ENCODE data around the gene CIB1.

DNA sequence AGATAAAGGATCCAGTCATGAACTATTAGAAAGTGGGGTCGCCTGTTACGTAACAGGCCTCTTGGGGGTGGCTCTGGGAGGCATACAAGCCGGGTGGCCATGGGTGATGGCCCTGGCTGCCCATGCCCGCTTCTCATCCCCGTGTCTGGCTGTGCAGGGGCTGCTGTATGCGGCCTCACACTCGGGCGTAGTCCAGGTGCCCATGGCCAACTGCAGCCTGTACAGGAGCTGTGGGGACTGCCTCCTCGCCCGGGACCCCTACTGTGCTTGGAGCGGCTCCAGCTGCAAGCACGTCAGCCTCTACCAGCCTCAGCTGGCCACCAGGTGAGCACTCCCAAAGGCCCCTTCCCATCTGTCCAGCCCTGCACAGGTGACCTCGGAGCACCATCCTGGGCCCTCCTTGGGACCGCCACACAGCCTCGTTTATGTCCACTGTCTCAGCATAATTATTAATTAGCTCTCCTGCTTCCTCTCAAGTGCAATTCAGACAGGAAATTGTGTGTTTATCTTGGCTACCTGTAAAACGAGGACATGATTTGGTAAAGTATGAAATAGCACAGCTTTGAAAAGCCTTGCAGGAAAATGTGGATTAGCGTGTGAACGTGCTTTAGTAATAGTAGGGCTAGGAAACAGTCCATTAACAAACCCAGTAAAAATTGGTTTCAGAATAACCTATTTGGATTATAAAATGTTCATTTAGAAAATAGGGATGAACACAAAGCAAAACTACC is 8.1 kb downstream of the CIB1 start:
- TF ChIP-seq, protein P1, sequence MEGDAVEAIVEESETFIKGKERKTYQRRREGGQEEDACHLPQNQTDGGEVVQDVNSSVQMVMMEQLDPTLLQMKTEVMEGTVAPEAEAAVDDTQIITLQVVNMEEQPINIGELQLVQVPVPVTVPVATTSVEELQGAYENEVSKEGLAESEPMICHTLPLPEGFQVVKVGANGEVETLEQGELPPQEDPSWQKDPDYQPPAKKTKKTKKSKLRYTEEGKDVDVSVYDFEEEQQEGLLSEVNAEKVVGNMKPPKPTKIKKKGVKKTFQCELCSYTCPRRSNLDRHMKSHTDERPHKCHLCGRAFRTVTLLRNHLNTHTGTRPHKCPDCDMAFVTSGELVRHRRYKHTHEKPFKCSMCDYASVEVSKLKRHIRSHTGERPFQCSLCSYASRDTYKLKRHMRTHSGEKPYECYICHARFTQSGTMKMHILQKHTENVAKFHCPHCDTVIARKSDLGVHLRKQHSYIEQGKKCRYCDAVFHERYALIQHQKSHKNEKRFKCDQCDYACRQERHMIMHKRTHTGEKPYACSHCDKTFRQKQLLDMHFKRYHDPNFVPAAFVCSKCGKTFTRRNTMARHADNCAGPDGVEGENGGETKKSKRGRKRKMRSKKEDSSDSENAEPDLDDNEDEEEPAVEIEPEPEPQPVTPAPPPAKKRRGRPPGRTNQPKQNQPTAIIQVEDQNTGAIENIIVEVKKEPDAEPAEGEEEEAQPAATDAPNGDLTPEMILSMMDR (IDR thresholded peaks at IDR 0.05): no peak
- TF ChIP-seq POLR2AphosphoS5 (IDR thresholded peaks at IDR 0.05) (no peak), POLR2A (IDR thresholded peaks at IDR 0.05) (no peak)

All from breast epithelium (tissue), 3 donors.